Measurements from ENCODE around the gene PTPRM.

The PTPRM gene

GRCh38 chr18:8279781-8280330 lies 712.7 kb downstream of the PTPRM start:
- no peak for TF ChIP-seq CTCF (IDR thresholded peaks at IDR 0.05; ENCODE audit: control extremely low read depth, extremely low read depth, low read depth, missing control alignments)
- CTCF ChIA-PET: no interaction called here
- POLR2A ChIA-PET: no interaction called here
- no peak for DNase-seq (ENCODE audit: extremely low spot score)

- no peak for TF ChIP-seq CTCF (IDR thresholded peaks at IDR 0.05; ENCODE audit: control extremely low read depth, extremely low read depth, low read depth, missing control alignments)
- ChIA-PET POLR2A (no interaction called here), CTCF (interaction anchor here (1.3 to 1.4 kb wide), 2 partner anchors 12 to 44 kb away, joined by 3 to 7 read pairs; no protein-coding TSS in a partner anchor)
- DNase-seq (ENCODE audit: extremely low spot score): no peak
These were observed 716.9 kb downstream of the PTPRM start for GRCh38 chr18:8283891-8284585.

- ChIA-PET POLR2A (no interaction called here), CTCF (no interaction called here)
- no peak for TF ChIP-seq CTCF (IDR thresholded peaks at IDR 0.05; ENCODE audit: control extremely low read depth, extremely low read depth, low read depth, missing control alignments)
- no peak for DNase-seq (ENCODE audit: extremely low spot score)
These were observed 719.2 kb downstream of the PTPRM start for GRCh38 chr18:8286303-8286702.

GRCh38 chr18:8287196-8287885 lies 720.2 kb downstream of the PTPRM start:
- POLR2A ChIA-PET: no interaction called here
- CTCF ChIA-PET: no interaction called here
- DNase-seq (ENCODE audit: extremely low spot score): no peak
- no peak for TF ChIP-seq CTCF (IDR thresholded peaks at IDR 0.05; ENCODE audit: control extremely low read depth, extremely low read depth, low read depth, missing control alignments)

- TF ChIP-seq CTCF (IDR thresholded peaks at IDR 0.05; ENCODE audit: control extremely low read depth, extremely low read depth, low read depth, missing control alignments): no peak
- DNase-seq (ENCODE audit: extremely low spot score): no peak
- POLR2A ChIA-PET: no interaction called here
- CTCF ChIA-PET: no interaction called here
These were observed 721.5 kb downstream of the PTPRM start for GRCh38 chr18:8288472-8289195.

GRCh38 chr18:8290435-8290834 lies 723.3 kb downstream of the PTPRM start:
- no peak for DNase-seq (ENCODE audit: extremely low spot score)
- ChIA-PET POLR2A (no interaction called here), CTCF (no interaction called here)
- TF ChIP-seq CTCF (IDR thresholded peaks at IDR 0.05; ENCODE audit: control extremely low read depth, extremely low read depth, low read depth, missing control alignments): no peak
